PFSK-1 (cell line): ENCODE data around the gene VPS8.

Experiments
- FOXP2 ChIP-seq: optimal IDR thresholded peaks from 2 replicates; pipeline ENCODE3; 2011; ENCODE audit warnings: borderline replicate concordance, control low read depth, inconsistent platforms; ENCODE audit not compliant: insufficient read depth; ENCODE audit errors: extremely low read length, extremely low read depth
- POLR2AphosphoS5 ChIP-seq: IDR thresholded peaks from 2 replicates; pipeline ENCODE4 v1.6.1; 2012; ENCODE audit warnings: low read depth, mild to moderate bottlenecking, control low read depth, low read length, moderate library complexity
- SIN3A ChIP-seq: IDR thresholded peaks from 2 replicates; pipeline ENCODE4 v1.6.1; 2012; ENCODE audit warnings: mild to moderate bottlenecking, low read length, moderate library complexity, borderline replicate concordance; ENCODE audit not compliant: insufficient read depth
- TAF1 ChIP-seq: IDR thresholded peaks from 2 replicates; pipeline ENCODE4 v1.6.1; 2012; ENCODE audit warnings: low read length, control low read depth, borderline replicate concordance; ENCODE audit not compliant: insufficient read depth
- TF ChIP-seq, protein P1 (sequence below), 2 experiments: IDR thresholded peaks; 2 replicates each; pipeline versions ENCODE4 v1.6.1 to v1.8.0; 2011 to 2012; ENCODE audit warnings: low read depth in 2 of 2, low read length in 2 of 2, control low read depth in 1 of 2, inconsistent platforms in 1 of 2, mild to moderate bottlenecking in 1 of 2, moderate library complexity in 1 of 2; ENCODE audit not compliant: insufficient read depth in 1 of 2

VPS8 gene

DNA sequence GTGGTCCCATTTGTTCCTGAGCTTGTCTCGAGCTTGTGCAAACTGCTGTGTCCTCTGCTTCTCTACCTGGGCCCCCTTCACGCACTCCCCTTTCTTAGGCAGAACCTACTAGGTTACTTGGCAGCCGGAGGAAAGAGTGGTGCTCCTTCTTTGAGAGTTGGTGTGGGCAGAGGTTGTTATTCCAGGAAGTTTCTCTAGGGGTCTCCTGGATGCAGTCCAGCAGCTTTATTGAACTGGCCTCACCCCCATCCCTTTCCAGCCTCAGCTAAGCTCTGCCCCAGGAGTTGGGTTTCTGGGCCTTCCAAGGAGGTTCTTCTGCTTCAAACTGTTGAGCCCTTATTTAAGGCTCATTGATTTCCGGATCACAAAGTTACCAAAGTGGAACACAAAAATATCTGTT, 237.7 kb downstream of the VPS8 start:
- no peak for TF ChIP-seq FOXP2
- TF ChIP-seq POLR2AphosphoS5: no peak
- no peak for TF ChIP-seq SIN3A
- no peak for TF ChIP-seq TAF1
- TF ChIP-seq, protein P1, sequence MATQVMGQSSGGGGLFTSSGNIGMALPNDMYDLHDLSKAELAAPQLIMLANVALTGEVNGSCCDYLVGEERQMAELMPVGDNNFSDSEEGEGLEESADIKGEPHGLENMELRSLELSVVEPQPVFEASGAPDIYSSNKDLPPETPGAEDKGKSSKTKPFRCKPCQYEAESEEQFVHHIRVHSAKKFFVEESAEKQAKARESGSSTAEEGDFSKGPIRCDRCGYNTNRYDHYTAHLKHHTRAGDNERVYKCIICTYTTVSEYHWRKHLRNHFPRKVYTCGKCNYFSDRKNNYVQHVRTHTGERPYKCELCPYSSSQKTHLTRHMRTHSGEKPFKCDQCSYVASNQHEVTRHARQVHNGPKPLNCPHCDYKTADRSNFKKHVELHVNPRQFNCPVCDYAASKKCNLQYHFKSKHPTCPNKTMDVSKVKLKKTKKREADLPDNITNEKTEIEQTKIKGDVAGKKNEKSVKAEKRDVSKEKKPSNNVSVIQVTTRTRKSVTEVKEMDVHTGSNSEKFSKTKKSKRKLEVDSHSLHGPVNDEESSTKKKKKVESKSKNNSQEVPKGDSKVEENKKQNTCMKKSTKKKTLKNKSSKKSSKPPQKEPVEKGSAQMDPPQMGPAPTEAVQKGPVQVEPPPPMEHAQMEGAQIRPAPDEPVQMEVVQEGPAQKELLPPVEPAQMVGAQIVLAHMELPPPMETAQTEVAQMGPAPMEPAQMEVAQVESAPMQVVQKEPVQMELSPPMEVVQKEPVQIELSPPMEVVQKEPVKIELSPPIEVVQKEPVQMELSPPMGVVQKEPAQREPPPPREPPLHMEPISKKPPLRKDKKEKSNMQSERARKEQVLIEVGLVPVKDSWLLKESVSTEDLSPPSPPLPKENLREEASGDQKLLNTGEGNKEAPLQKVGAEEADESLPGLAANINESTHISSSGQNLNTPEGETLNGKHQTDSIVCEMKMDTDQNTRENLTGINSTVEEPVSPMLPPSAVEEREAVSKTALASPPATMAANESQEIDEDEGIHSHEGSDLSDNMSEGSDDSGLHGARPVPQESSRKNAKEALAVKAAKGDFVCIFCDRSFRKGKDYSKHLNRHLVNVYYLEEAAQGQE (IDR thresholded peaks at IDR 0.05; ENCODE audit: insufficient read depth in 1 of 2, low read depth in 2 of 2, low read length in 2 of 2): no peak

DNA sequence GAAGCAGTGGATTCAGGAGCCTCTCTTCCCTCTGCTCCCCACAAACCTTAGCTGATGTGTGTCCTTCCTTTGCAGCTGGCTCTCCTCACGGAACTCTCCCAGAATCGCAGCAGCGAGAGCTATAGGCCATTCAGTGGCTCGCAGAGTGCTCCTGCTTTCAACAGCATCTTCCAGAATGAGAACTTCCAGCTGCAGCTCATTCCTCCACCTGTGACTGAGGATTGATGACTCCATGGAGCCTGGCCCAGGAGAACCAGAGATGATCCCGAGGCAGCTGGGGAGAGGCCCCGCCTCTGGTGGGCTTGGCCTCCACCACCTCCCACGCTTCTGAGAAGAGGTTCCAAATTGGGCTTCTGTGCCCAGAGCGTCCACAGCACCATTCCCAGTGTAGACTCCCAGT, 239.8 kb downstream of the VPS8 start:
- no peak for TF ChIP-seq FOXP2
- TF ChIP-seq POLR2AphosphoS5: no peak
- TF ChIP-seq, protein P1 (IDR thresholded peaks at IDR 0.05; ENCODE audit: insufficient read depth in 1 of 2, low read depth in 2 of 2, low read length in 2 of 2): no peak
- no peak for TF ChIP-seq TAF1
- TF ChIP-seq SIN3A: no peak

DNA sequence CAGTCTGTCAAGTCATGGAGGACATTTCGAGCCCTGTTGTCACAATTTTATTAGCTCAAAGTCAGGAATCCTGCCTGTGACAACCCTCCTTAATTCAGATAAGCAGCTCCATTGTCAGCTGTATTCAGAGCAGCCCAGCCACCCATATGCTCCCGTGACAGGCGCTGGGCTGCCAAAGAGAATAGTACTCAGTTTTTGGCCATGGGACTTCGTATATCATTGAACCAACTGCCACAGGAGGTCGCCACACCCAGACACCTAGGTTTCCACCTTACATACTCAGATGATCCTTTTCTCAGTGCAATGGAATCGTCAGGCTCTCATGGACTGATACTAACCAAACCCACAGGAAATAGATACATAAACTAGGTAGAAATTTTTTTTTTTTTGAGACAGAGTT, 240.7 kb downstream of the VPS8 start:
- no peak for TF ChIP-seq FOXP2
- TF ChIP-seq SIN3A: no peak
- TF ChIP-seq, protein P1 (IDR thresholded peaks at IDR 0.05; ENCODE audit: insufficient read depth in 1 of 2, low read depth in 2 of 2, low read length in 2 of 2): no peak
- TF ChIP-seq TAF1: no peak
- no peak for TF ChIP-seq POLR2AphosphoS5

DNA sequence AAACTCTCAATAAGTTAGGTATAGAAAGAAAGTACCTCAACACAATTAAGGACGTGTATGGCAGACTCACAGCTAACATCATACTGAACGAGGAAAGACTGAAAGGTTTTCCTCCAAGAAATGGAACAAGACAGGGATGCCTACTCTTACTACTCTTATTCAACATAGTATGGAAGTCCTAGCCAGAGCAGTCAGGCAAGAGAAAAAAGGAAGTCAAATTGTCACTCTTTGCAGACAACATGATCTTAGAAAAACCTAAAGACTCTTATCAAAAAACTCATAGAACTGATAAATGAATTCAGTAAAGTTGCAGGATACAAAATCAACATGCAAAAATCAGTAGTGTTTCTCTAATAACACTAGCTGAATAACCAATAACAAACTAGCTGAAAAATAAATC, 244.9 kb downstream of the VPS8 start:
- TF ChIP-seq SIN3A (no peak), TAF1 (no peak), POLR2AphosphoS5 (no peak), FOXP2 (no peak)
- TF ChIP-seq, protein P1 (IDR thresholded peaks at IDR 0.05; ENCODE audit: insufficient read depth in 1 of 2, low read depth in 2 of 2, low read length in 2 of 2): no peak

DNA sequence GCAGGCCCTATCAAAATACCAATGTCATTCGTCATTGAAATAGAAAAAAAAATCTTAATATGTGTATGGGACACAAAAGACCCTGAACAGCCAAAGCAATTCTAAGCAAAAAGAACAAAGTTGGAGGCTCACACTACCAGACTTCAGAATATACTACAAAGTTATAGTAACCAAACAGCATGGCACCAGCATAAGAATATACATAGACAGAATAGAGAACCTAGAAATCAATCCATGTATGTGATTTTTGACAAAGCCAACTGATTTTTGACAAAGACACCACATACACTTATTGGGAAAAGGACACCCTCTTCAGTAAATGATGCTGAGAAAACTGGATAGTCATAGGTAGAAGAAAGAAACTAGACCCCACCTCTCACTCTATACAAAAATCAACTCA, 245.9 kb downstream of the VPS8 start:
- TF ChIP-seq, protein P1 (IDR thresholded peaks at IDR 0.05; ENCODE audit: insufficient read depth in 1 of 2, low read depth in 2 of 2, low read length in 2 of 2): no peak
- TF ChIP-seq TAF1 (no peak), POLR2AphosphoS5 (no peak), SIN3A (no peak), FOXP2 (no peak)
